ENCODE data around the gene POGLUT2. TPM values are rescaled to one million over a fixed set of nuclear protein-coding genes. Genes with fewer than 3 reads are reported as not detected.

The POGLUT2 gene
- total and polyA plus RNA-seq, 10 of the 15 experiments (the other 5 are each of a cell fraction or from before 2014, with no cell fraction given) = 2.9 to 11.3 (median 7.6) TPM

GRCh38 chr13:102769679-102770078, 29.1 kb downstream of the POGLUT2 start (continued):
- TF ChIP-seq E4F1 (IDR thresholded peaks at IDR 0.05; ENCODE audit: borderline replicate concordance, partially characterized antibody) = no peak
- no peak for TF ChIP-seq USF1 (IDR thresholded peaks at IDR 0.05; ENCODE audit: borderline replicate concordance, extremely low read length, insufficient read depth, low read depth, low read length)
- TF ChIP-seq EP300 (IDR thresholded peaks at IDR 0.05; ENCODE audit: borderline replicate concordance in 1 of 2, control insufficient read depth in 1 of 2, low read depth in 2 of 2, low read length in 2 of 2) = no peak
- no peak for TF ChIP-seq CBX5 (IDR thresholded peaks at IDR 0.05; ENCODE audit: low read depth)

GRCh38 chr13:102768909-102769308, 29.9 kb downstream of the POGLUT2 start:
- Histone ChIP-seq H3K4me1 (ENCODE audit: control insufficient read depth, insufficient read depth, low read length) (peaks cover 11% of the 10 kb centered on the region), H4K20me1 (ENCODE audit: control insufficient read depth, insufficient read depth) (no peaks in the 10 kb centered on the region), H3K4me3 (no peak overlapping the region), H3K9me3 (replicated peaks; ENCODE audit: control insufficient read depth, insufficient read depth, low read length) (no peaks in the 10 kb centered on the region), H3K4me2 (ENCODE audit: control insufficient read depth, insufficient read depth) (no peak overlapping the region), H3K9ac (ENCODE audit: control insufficient read depth, insufficient read depth, low read length) (no peak overlapping the region), H3K79me2 (ENCODE audit: control insufficient read depth, insufficient read depth, low read length) (peaks cover 11% of the 10 kb centered on the region), H3K27me3 (replicated peaks in 1 of 2; ENCODE audit: control insufficient read depth in 2 of 2, insufficient read depth in 2 of 2, low read length in 1 of 2) (no peaks in the 10 kb centered on the region), H3K27ac (ENCODE audit: control insufficient read depth, insufficient read depth) (no peak overlapping the region), H3K36me3 (ENCODE audit: control insufficient read depth in 2 of 2, insufficient read depth in 2 of 2, low read length in 1 of 2) (no peaks in the 10 kb centered on the region), H2AFZ (ENCODE audit: control insufficient read depth, low read depth, low read length) (no peak overlapping the region)
- RAD21 ChIA-PET (ENCODE audit: unreplicated experiment) = interaction anchor here (0.9 to 1.9 kb wide), 4 partner anchors 44 to 177 kb away, joined by 3 to 8 read pairs (median 4); partner anchors contain the start of gene TPP2
- 72% methylated on average over 2 of the region's 2 CpGs for WGBS (ENCODE audit: insufficient coverage, insufficient replicate concordance, low lambda C conversion rate, missing lambda C conversion rate)
- no peak for ATAC-seq
- in situ Hi-C loops (cut with MboI) = no loop called here
- no peak for TF ChIP-seq NR2C1 (IDR thresholded peaks at IDR 0.05)
- no peak for TF ChIP-seq MEF2B (IDR thresholded peaks at IDR 0.05; ENCODE audit: partially characterized antibody, poor library complexity, severe bottlenecking)
- TF ChIP-seq RELB (IDR thresholded peaks at IDR 0.05; ENCODE audit: low read depth) = no peak
- TF ChIP-seq ZBTB4 (CRISPR knock-in tag; IDR thresholded peaks at IDR 0.05) = no peak
- CTCF ChIA-PET = interaction anchor here (0.8 to 3.0 kb wide), 5 partner anchors 79 to 187 kb away, joined by 3 to 9 read pairs (median 6); no protein-coding TSS in a partner anchor
- no peak for FAIRE-seq
- BruUV-seq (replicated peaks) = no TSS peak
- intact Hi-C loops (cut with micrococcal nuclease; ENCODE audit: unreplicated experiment) = no loop called here
- no peak for DNase-seq (ENCODE audit: low read depth, low spot score)
- POLR2A ChIA-PET = no interaction called here
- SMC1A ChIA-PET (ENCODE audit: uncharacterized antibody, unreplicated experiment) = interaction anchor here (0.9 to 1.5 kb wide), 7 partner anchors 22 to 186 kb away, joined by 3 to 4 read pairs (median 3); no protein-coding TSS in a partner anchor
